Cardiac muscle cell (in vitro differentiated cells and primary cell): Measurements from ENCODE around the gene AQP9. TPM values are rescaled to one million over a fixed set of nuclear protein-coding genes. Genes with fewer than 3 reads are reported as not detected.
A peak's percentile ranks its signal among the peaks of the same experiment; 100 is the strongest.

ENCODE experiments used
- DNase-seq, 2 donors: peaks; one replicate each; pipeline versions ENCODE4 v3.0.0 to v3.0.0-alpha.2; 2010 to 2017; ENCODE audit warnings: low read depth in 1 of 2, low spot score in 1 of 2
- H3K27ac ChIP-seq: fragments of 200-600 bp; sonication (generic); 2 replicates; pipeline ENCODE4 v1.5.1; 2016
- H3K27me3 ChIP-seq: fragments of 200-600 bp; sonication (generic); 2 replicates; pipeline ENCODE4 v1.6.0; 2016; ENCODE audit warnings: control low read depth
- H3K36me3 ChIP-seq: fragments of 200-600 bp; sonication (generic); 2 replicates; pipeline ENCODE4 v1.5.1; 2016; ENCODE audit warnings: control low read depth
- H3K4me1 ChIP-seq: fragments of 200-600 bp; sonication (generic); 2 replicates; pipeline ENCODE4 v1.8.1; 2017; ENCODE audit warnings: low read depth, mild to moderate bottlenecking, mixed run types
- H3K4me3 ChIP-seq: fragments of 200-600 bp; sonication (generic); 2 replicates; pipeline ENCODE4 v1.5.1; 2016; ENCODE audit warnings: mild to moderate bottlenecking
- H3K9me3 ChIP-seq: fragments of 200-600 bp; sonication (generic); 2 replicates; pipeline ENCODE4 v1.5.1; 2017; ENCODE audit warnings: low read depth, mild to moderate bottlenecking, control low read depth
- CTCF ChIP-seq: IDR thresholded peaks from 2 replicates; pipeline ENCODE4 v1.5.1; 2012; ENCODE audit warnings: low read depth, mild to moderate bottlenecking, low read length
- polyA plus RNA-seq: library from polyadenylated mRNA; unstranded; fragments of >200 nt; fragmentation: Nextera tagmentation; extraction: Ambion mirVana; gene quantifications from 2 replicates; pipeline ENCODE4 v1.2.1, GENCODE V29; 2016
- total RNA-seq: library from RNA; depleted of rRNA; stranded (reverse); fragments of >200 nt; gene quantifications from 2 replicates; pipeline ENCODE4 v1.2.3, GENCODE V29; 2016

Gene AQP9
- total and polyA plus RNA-seq, 2 experiments from 2014 or later: not detected

DNA sequence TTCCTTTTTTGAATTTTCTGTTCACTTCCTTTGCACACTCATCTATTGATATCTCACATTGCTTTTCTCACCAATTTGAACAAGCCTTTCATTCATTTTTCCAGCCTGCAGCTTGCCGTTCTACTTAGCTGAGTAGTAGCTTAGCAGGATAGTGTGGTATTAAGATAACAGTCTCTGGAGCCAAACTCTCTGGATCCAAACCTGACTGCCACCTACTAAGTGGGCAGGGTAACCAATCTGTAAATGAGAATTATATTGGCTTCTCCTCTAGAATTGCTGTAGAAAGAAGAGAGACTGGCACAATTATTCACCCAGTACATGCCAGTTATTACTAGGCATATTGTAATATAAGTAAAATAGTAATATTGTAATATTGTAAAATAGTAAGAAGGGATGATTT lies 40.5 kb downstream of the AQP9 start:
- Histone ChIP-seq H3K9me3 (no peaks in the 10 kb centered on the region), H3K27ac (no peak overlapping the region), H3K36me3 (no peaks in the 10 kb centered on the region), H3K27me3 (peaks cover 3% of the 10 kb centered on the region), H3K4me3 (no peak overlapping the region), H3K4me1 (peaks cover 3% of the 10 kb centered on the region)
- no peak for TF ChIP-seq CTCF
- no peak for DNase-seq

DNA sequence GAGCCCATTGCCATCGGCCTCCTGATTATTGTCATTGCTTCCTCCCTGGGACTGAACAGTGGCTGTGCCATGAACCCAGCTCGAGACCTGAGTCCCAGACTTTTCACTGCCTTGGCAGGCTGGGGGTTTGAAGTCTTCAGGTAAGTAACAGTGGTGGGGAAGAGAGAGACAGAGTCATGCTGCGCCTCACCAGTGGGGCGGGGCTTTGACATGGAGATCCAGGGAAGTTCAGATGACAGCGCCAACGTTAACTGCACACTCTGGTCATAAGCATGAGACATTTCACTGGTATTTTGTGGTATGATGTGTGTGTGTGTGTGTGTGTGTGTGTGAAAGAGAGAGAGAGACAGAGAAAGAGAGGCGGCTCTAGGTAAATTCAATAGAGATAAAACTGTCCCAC lies 41.0 kb downstream of the AQP9 start:
- Histone ChIP-seq H3K27me3 (peaks cover 3% of the 10 kb centered on the region), H3K9me3 (no peaks in the 10 kb centered on the region), H3K4me3 (no peak overlapping the region), H3K4me1 (peaks cover 3% of the 10 kb centered on the region), H3K27ac (no peak overlapping the region), H3K36me3 (no peaks in the 10 kb centered on the region)
- TF ChIP-seq CTCF: no peak
- DNase-seq: no peak

- peak in 1 of 2 donors; percentile 59 for DNase-seq
- no peak overlapping the region for H3K4me3 ChIP-seq
- H3K4me1 ChIP-seq: peaks cover 3% of the 10 kb centered on the region
- no peak for TF ChIP-seq CTCF
- no peak overlapping the region for H3K27ac ChIP-seq
- H3K9me3 ChIP-seq: no peaks in the 10 kb centered on the region
- H3K36me3 ChIP-seq: no peaks in the 10 kb centered on the region
- H3K27me3 ChIP-seq: peaks cover 3% of the 10 kb centered on the region
These were observed 41.7 kb downstream of the AQP9 start for GRCh38 chr15:58179741-58180381.

GRCh38 chr15:58182460-58183163 lies 44.4 kb downstream of the AQP9 start:
- H3K4me3 ChIP-seq: no peak overlapping the region
- no peaks in the 10 kb centered on the region for H3K9me3 ChIP-seq
- H3K36me3 ChIP-seq: no peaks in the 10 kb centered on the region
- no peak overlapping the region for H3K27ac ChIP-seq
- no peaks in the 10 kb centered on the region for H3K27me3 ChIP-seq
- H3K4me1 ChIP-seq: peaks cover 3% of the 10 kb centered on the region
- TF ChIP-seq CTCF: peak; percentile 94
- peak; percentile 70 to 73 for DNase-seq

GRCh38 chr15:58185439-58185838 lies 47.3 kb downstream of the AQP9 start:
- H3K4me3 ChIP-seq: no peak overlapping the region
- peak; percentile 22 for TF ChIP-seq CTCF
- peaks cover 3% of the 10 kb centered on the region for H3K4me1 ChIP-seq
- H3K27me3 ChIP-seq: no peaks in the 10 kb centered on the region
- no peaks in the 10 kb centered on the region for H3K36me3 ChIP-seq
- peak in 1 of 2 donors; percentile 47 for DNase-seq
- H3K9me3 ChIP-seq: no peaks in the 10 kb centered on the region
- H3K27ac ChIP-seq: no peak overlapping the region
